NCI-H2081 treated with DMSO at 0.1 percent for 48 hours (cell line): ENCODE results near the gene GLA.

Experiments
- DNase-seq: peaks from one replicate; lab custom pipeline; 2025; lab: John Stamatoyannopoulos, UW

GLA gene

GRCh38 chrX:101349193-101349562, 58.5 kb downstream of the GLA start:
- DNase-seq = no peak

- DNase-seq = peak; percentile 25
Measured at GRCh38 chrX:101348452-101349192, 59.1 kb downstream of the GLA start, which contains the start of gene TIMM8A. Gene TIMM8A (minus strand): TSS chrX:101348742. CDS start chrX:101348664, 78 bp downstream.

GRCh38 chrX:101347859-101348451, 59.8 kb downstream of the GLA start:
- no peak for DNase-seq
